NCI-H82 (cell line): ENCODE measurements around the gene APBA2.
"Not testable (repeated sequence)": the region's sequence is repeated elsewhere in the genome, so short reads cannot be mapped to it uniquely, and the experiment has no call there.

Experiments used
- DNase-seq: peaks from one replicate; lab custom pipeline; 2025; lab: John Stamatoyannopoulos, UW

The APBA2 gene

DNA sequence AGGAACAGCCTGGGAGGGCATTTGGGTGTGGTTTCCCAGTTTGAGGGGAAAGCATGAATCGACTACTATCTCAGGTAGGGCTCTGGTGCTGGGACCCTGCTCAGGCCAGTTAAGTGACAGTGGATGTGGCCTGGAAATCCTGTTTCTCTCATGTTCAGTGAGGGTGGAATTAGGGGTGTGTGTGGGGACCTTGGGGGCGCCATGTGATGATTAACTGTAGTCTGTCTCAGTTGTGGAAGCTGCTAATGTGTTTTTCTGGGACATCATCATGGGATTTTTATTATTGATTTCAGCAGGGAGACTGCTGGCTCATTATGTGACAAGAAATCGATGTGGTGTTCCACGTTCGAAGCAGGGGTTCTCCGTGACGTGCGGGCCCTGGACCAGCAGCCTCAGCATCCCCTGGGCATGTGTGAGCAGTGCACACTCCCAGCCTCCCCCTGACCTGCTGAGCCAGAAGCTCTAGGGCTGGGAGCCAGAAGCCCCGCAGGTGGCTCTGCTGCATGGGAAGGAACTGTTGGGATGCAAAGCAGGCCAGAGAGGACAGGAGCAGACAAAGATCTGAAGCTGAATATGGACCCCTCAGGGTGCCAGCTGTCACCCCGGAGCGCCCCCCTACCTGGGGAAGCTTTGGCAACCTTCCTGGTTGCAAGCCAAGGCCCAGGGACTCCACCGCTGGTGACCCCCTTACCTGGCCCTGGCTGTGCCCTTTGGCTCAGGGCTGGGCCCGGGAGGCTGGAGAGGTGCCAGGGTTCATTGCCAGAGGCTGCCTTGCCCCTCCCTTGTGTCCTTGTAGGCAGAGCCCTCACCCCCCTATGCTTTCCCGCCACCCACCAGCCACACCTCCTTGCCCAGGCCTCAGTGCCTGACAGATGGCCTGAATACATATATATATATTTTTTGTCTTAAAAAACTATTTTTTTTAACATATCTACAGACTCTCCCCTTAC lies 149.8 kb downstream of the APBA2 start:
- DNase-seq: no peak

GRCh38 chr15:29037997-29038705 lies 152.4 kb downstream of the APBA2 start:
- no peak for DNase-seq

DNA sequence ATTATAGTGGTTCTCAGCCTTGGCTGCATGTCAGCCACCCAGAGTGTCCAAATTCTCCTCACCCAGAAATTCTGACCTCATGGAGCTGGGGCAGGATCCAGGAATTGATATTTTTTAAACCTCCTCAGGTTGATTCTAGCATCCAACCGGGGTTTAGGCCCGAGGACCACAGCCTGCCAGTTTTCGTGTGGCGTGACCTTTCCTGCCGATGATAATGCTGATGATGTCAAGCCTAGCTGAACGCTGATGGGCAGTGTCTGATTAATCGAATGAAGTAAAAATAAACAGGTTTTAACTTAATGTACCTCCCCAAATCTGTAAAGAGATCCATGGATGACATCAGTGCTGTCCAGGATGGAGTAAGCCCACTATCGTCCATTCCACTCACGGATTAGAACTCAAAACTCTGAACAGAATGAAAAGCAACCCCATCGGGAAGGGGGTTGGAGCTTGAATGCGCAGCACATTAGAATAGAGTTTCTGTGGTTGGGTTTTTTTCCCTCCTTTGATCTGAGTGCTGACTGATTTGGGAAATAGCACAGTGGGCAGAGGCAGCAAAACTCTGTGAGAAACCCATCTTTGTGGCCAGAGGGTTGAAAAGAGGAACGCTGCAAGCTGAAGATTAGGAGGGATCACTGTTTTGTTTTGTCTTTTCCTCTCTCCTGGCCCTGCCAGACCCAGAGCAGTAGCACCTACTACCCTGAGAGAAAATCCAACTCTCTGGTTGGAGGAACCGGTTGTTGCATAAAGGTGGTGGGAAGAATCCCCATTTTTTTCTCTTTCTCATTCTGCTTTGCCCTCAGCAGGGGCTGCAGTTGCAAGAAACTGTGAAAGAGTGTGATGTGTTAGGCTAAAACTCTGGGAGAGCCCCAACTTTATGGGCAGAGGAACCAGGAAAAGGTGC lies 153.9 kb downstream of the APBA2 start:
- no peak for DNase-seq

DNA sequence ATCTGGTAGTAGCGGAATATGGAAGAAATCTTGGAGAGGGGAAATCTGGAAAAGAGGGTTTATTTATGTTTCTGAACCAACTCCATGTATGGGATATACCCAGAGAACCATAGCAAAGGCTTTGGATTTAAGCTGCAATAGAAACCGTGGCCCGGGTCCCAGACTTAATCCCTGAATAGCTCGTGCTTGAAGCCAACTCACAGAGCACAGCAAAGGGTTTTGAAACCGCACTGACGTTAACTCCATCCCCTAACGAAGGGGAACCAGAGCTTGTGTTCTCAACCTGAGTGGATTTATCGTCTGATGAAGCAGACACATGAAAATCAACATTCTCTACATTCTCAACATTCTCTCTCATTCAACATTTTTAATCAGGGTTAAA lies 154.6 kb downstream of the APBA2 start:
- peak; percentile 81 for DNase-seq

GRCh38 chr15:29043736-29044502 lies 158.1 kb downstream of the APBA2 start:
- no peak for DNase-seq

DNA sequence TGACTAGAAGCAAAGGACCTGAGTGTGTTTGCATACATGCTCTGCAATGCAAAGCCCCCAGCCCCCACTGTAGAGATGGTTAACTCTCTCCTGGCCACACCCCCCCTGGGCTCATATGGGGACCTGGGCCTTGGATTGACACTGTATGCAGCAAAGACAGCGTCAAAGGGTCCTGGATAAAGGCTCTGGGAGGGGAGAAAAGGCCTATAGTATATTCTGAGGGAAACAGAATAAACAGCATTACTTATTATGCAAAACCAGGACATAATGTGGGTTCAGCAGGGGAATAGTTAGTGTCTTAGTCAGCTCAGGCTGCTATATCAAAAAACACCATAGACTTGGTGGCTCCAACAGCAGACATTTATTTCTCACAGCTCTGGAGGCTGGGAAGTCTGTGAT lies 158.7 kb downstream of the APBA2 start:
- peak; percentile 84 for DNase-seq

- DNase-seq: not testable (repeated sequence)
Observed at GRCh38 chr15:29045161-29045560, 159.4 kb downstream of the APBA2 start.

DNA sequence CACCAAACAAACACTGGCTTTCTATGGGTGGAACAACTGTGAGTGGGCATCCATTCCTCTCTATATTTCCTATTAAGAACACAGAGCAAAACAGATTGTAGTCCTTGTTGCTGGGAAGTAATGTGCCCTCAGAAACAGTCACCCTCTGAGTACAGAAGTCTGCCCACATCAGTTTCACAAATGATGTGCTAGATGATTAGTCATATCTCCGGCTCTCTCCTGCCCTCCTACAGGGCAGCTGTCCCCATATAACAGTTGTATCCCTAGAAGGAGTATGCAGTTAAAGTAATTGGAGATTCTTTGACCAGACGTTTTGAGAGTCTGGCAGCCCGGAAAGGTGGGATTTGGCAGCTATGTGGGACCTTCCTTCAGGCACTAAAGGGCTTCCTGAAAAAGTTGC lies 159.9 kb downstream of the APBA2 start:
- no peak for DNase-seq

GRCh38 chr15:29046281-29046810 lies 160.6 kb downstream of the APBA2 start:
- DNase-seq: no peak

- no peak for DNase-seq
Observed at GRCh38 chr15:29046977-29047376, 161.2 kb downstream of the APBA2 start.

- DNase-seq: no peak
Observed at GRCh38 chr15:29048011-29048410, 162.2 kb downstream of the APBA2 start.

DNA sequence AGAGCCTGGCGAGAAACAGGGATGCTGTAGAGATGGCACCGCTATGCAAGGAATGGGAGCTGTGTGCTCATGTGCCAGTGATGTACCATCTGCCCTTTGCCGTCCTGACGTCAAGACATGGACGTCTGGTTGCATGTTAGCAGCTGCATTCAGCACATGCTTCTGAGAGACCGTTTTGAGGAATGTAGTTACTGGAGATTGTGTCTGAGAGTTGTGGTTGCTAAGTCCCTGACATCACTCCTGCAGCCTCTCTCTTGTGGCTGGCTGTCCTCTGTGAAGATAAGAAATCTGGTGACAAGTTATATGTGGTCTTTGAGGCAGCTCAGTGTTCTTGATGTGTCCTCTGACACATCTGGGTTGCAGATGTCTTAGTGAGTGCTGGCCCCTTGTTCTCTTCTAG lies 165.1 kb downstream of the APBA2 start:
- no peak for DNase-seq

- no peak for DNase-seq
Observed at GRCh38 chr15:29051422-29051821, 165.6 kb downstream of the APBA2 start.

- DNase-seq: no peak
Observed at GRCh38 chr15:29053006-29053405, 167.2 kb downstream of the APBA2 start.

DNA sequence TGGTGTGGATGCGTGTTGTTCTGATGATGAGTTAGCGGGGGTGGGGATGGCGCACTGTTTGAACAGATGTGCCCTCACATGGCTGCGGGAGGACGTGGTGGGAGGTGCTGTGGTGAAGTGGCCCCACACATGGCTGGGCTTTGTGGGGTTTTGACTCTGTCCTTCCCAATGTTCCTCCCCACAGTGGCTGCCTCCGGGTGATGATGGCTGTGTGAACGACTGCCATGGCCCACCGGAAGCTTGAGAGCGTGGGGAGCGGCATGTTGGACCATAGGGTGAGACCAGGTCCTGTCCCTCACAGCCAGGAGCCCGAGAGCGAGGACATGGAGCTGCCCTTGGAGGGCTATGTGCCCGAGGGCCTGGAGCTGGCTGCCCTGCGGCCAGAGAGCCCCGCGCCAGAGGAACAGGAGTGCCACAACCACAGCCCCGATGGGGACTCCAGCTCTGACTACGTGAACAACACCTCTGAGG lies 167.9 kb downstream of the APBA2 start:
- no peak for DNase-seq

- DNase-seq: no peak
Observed at GRCh38 chr15:29054171-29055045, 168.6 kb downstream of the APBA2 start.

GRCh38 chr15:29055876-29056275 lies 170.1 kb downstream of the APBA2 start:
- DNase-seq: no peak

- DNase-seq: no peak
Observed at GRCh38 chr15:29056839-29057450, 171.2 kb downstream of the APBA2 start.

DNA sequence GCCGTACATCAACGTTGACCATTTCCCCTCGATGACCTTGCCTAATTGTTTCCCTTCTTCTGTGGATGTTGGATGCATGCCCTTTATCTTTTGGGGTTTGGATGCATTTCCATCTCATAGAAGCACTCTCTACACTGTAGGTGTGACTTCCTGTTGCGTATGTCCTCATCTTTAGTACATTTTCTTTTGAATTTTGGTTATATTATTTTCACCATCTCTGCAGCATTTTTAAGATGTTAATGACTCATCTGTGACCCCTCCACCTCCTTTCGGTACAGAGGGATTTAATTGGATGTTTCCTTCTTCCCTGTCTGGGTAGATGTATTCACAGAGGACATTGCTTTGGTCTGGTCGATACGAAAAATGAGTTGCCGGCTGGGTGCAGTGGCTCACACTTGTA lies 172.1 kb downstream of the APBA2 start:
- DNase-seq: no peak
